GM18499 (cell line): Measurements from ENCODE around the gene KLK11.

Experiments used
- ATAC-seq: cut with Tn5 transposase; IDR thresholded peaks from one replicate; pipeline ENCODE4 v1.9.1; 2021; ENCODE audit warnings: moderate number of reproducible peaks; ENCODE audit not compliant: insufficient read depth, unreplicated experiment

The KLK11 gene

DNA sequence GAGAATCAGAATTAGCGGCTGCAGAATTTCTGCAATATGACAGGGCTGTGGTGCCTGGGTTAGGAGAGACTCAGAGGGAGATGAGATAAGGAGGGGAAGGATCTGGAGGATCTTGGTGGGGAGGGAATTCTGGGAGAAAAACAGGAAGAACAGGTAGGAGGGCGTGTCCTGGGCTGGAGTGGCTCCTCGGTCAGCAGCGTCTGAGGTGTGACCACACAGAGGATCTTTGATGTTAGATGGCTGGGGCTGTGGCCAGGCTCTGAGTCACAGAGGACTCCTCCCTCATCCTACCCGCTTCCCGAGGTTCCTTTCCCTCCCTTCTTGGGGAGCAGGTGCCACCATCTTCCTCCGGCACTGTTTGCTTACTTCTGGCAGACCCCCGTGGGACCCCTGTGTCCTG is 50.6 kb downstream of the KLK11 start:
- no peak for ATAC-seq

DNA sequence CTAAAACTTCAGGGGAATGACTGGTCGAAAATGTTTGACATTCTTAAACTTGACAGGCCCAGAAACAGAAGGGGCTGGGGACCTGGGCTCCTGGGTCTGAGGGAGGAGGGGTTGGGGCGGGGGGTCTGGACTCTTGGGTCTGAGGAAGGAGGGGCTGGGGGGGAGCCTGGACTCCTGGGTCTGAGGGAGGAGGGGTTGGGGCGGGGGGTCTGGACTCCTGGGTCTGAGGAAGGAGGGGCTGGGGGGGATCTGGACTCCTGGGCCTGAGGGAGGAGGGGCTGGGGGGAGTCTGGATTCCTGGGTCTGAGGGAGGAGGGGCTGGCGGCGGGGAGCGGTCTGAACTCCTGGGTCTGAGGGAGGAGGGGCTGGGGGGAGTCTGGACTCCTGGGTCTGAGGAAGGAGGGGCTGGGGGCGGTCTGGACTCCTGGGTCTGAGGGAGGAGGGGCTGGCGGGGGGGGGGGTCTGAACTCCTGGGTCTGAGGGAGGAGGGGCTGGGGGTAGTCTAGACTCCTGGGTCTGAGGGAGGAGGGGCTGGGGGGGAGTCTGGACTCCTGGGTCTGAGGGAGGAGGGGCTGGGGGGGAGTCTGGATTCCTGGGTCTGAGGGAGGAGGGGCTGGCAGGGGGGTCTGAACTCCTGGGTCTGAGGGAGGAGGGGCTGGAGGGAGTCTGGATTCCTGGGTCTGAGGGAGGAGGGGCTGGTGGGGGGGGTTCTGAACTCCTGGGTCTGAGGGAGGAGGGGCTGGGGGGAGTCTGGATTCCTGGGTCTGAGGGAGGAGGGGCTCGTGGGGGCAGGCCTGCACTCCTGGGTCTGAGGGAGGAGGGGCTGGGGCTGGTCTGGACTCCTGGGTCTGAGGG is 51.5 kb downstream of the KLK11 start:
- no peak for ATAC-seq

GRCh38 chr19:50972795-50973376 is 53.5 kb downstream of the KLK11 start:
- no peak for ATAC-seq
